Erythroblast (primary cell): ENCODE measurements around the gene MAP1LC3A.
A peak's percentile ranks its signal among the peaks of the same experiment; 100 is the strongest.

Source experiments
- DNase-seq, 2 experiments: peaks; one replicate each; lab custom pipeline; 2025; lab: John Stamatoyannopoulos, UW
- GATA1 ChIP-seq: IDR thresholded peaks from 2 replicates; pipeline ENCODE4 v1.6.1; 2011; ENCODE audit warnings: low read depth, mild to moderate bottlenecking, control low read depth, low read length, moderate library complexity
- POLR2A ChIP-seq: IDR thresholded peaks from 2 replicates; pipeline ENCODE4 v1.6.1; 2011; ENCODE audit warnings: mild to moderate bottlenecking, low read length

MAP1LC3A gene

GRCh38 chr20:34536798-34537394, 21.6 kb upstream of the MAP1LC3A start:
- TF ChIP-seq POLR2A: no peak
- no peak for TF ChIP-seq GATA1
- DNase-seq: peak; percentile 73 to 82

GRCh38 chr20:34537651-34538050, 20.9 kb upstream of the MAP1LC3A start:
- TF ChIP-seq POLR2A (no peak), GATA1 (no peak)

GRCh38 chr20:34538671-34539123, 19.8 kb upstream of the MAP1LC3A start:
- no peak for TF ChIP-seq GATA1
- TF ChIP-seq POLR2A: no peak
- DNase-seq: peak; percentile 67 to 84

More at GRCh38 chr20:34537651-34538050, 20.9 kb upstream of the MAP1LC3A start:
- no peak for DNase-seq

GRCh38 chr20:34539756-34540155, 18.8 kb upstream of the MAP1LC3A start:
- DNase-seq: no peak

GRCh38 chr20:34540596-34541263, 17.8 kb upstream of the MAP1LC3A start:
- no peak for DNase-seq

More at GRCh38 chr20:34539756-34540155, 18.8 kb upstream of the MAP1LC3A start:
- no peak for TF ChIP-seq POLR2A
- no peak for TF ChIP-seq GATA1

GRCh38 chr20:34541264-34541901, 17.1 kb upstream of the MAP1LC3A start:
- no peak for DNase-seq
- TF ChIP-seq GATA1 (no peak), POLR2A (no peak)

More at GRCh38 chr20:34540596-34541263, 17.8 kb upstream of the MAP1LC3A start:
- TF ChIP-seq GATA1 (no peak), POLR2A (no peak)

GRCh38 chr20:34541917-34542316, 16.6 kb upstream of the MAP1LC3A start:
- DNase-seq: no peak
- TF ChIP-seq GATA1: no peak

GRCh38 chr20:34542439-34542838, 16.1 kb upstream of the MAP1LC3A start:
- TF ChIP-seq POLR2A: no peak
- TF ChIP-seq GATA1: no peak
- no peak for DNase-seq

GRCh38 chr20:34543463-34544056, 15.0 kb upstream of the MAP1LC3A start:
- TF ChIP-seq POLR2A (no peak), GATA1 (no peak)
- no peak for DNase-seq

- TF ChIP-seq GATA1 (no peak), POLR2A (no peak)
- peak in 1 of 2 experiments; percentile 42 for DNase-seq
Observed at GRCh38 chr20:34544109-34544796, 14.3 kb upstream of the MAP1LC3A start.

GRCh38 chr20:34546751-34547181, 11.8 kb upstream of the MAP1LC3A start:
- TF ChIP-seq POLR2A (no peak), GATA1 (no peak)
- DNase-seq: no peak

- no peak for TF ChIP-seq POLR2A
- DNase-seq: no peak
Observed at GRCh38 chr20:34547844-34548613, 10.5 kb upstream of the MAP1LC3A start.
